HG03558 (cell line): Measurements from ENCODE around the gene DHX9.
"Not testable (repeated sequence)": the region's sequence is repeated elsewhere in the genome, so short reads cannot be mapped to it uniquely, and the experiment has no call there.

Experiments used
- ATAC-seq: cut with Tn5 transposase; IDR thresholded peaks from one replicate; pipeline ENCODE4 v1.9.1; 2021; ENCODE audit warnings: moderate number of reproducible peaks; ENCODE audit not compliant: unreplicated experiment; ENCODE audit errors: extremely low read depth

Gene DHX9

GRCh38 chr1:182886985-182887384 lies 47.8 kb downstream of the DHX9 start:
- ATAC-seq = no peak

- no peak for ATAC-seq
Measured at GRCh38 chr1:182888736-182889531, 49.8 kb downstream of the DHX9 start.

DNA sequence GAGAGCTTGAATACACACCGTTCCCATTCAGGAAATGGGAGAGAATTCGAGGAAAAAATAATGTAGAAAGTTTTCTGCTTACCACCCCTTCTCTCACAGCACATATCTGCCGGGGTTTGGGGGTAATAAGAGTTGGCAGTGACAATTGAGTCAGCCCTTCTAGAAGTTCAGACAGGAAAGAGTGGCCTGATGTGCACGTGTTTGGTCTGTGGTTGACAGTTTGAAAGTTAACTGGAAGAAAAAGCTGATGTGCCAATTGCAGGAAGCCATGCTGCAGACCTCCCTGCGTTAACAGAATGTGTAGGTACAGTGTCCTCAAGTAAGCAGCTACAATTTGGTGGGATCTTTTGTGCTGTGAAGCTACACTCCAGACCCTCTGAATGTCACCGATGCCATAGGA lies 50.9 kb downstream of the DHX9 start:
- no peak for ATAC-seq

- ATAC-seq = no peak
Measured at GRCh38 chr1:182890927-182891610, 51.9 kb downstream of the DHX9 start.

GRCh38 chr1:182897696-182898095 lies 58.5 kb downstream of the DHX9 start:
- no peak for ATAC-seq

DNA sequence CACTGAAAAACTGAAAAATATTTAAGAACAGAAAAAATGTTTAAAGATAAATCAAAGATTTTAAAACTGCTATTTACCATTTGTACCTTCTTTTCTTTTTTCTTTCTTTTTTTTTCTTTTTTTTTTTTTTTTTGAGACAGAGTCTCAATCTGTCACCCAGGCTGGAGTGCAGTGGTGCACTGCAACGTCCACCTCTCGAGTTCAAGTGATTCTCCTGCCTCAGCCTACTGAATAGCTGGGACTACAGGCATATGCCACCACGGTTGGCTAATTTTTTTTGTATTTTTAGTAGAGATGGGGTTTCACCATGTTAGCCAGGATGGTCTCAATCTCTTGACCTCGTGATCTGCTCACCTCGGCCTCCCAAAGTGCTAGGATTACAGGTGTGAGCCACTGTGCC lies 62.8 kb downstream of the DHX9 start:
- not testable (repeated sequence) for ATAC-seq

- no peak for ATAC-seq
Measured at GRCh38 chr1:182905321-182905720, 66.2 kb downstream of the DHX9 start.

DNA sequence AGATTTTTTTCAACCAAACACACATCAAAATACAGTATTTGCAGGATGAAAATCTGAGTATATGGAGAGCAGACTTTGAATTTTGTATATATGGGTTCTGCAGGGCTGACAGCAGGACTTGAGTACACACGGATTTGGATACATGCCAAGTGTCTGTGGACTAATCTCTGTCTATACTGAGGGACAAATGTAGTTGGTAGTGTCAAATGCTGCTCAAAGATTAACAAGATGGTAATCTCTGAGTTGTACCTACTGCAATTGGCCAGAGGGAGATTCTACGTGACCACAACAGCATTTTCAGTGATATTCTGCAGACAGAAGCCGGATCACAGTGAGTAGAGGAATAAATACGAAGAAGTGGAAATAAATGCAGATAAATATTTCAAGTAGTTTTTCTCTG lies 70.4 kb downstream of the DHX9 start:
- no peak for ATAC-seq

GRCh38 chr1:182910143-182910542 lies 71.0 kb downstream of the DHX9 start:
- ATAC-seq = no peak

GRCh38 chr1:182913401-182913800 lies 74.3 kb downstream of the DHX9 start:
- ATAC-seq = no peak

GRCh38 chr1:182917378-182917777 lies 78.2 kb downstream of the DHX9 start:
- ATAC-seq = no peak

DNA sequence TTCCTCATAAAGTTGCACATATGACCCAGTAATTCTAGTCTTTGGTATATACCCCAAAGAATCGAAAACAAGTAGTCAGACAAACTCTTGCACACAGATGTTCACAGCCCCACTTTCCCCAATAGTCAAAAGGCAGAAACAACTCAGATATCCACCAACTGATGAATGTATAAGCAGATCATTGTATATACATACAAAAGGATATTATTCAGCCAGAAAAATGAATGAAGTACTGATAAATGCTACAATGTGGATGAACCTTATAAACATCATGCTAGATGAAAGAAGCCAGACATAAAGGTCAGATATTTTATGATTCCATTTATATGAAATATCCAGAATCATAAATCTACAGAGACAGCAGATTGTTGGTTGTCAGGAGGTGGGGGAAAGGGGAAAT lies 86.5 kb downstream of the DHX9 start:
- ATAC-seq = no peak

- no peak for ATAC-seq
Measured at GRCh38 chr1:182927693-182928433, 88.7 kb downstream of the DHX9 start.

DNA sequence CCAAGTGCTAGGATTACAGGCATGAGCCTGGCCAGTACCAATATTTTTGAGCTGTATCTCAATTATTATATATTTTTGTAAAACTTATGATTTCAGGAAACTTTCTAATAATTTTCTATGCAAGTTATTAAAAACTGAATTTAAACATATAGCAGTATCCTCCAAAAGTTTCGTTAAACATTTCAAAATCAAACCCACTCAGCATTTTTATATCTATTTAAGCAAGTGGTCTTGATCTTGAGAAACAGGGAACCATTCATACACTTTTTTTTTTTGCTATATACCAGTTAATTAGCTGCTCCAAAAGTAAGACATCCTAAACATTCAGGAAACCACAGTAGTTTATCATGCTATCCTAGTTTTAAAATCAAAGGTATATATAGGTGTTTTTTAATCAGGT lies 91.8 kb downstream of the DHX9 start:
- no peak for ATAC-seq

- no peak for ATAC-seq
Measured at GRCh38 chr1:182935716-182936115, 96.6 kb downstream of the DHX9 start.
